ENCODE data around the gene NLE1.

GRCh38 chr17:35132816-35133550 lies 9.1 kb downstream of the NLE1 start:
- TF ChIP-seq CTCF (IDR thresholded peaks at IDR 0.05) (no peak), POLR2A (IDR thresholded peaks at IDR 0.05) (no peak)

All from Peyer's patch (tissue), 4 donors.